HEK293T (cell line): ENCODE data around the gene FKRP.
"Not testable (repeated sequence)": the region's sequence is repeated elsewhere in the genome, so short reads cannot be mapped to it uniquely, and the experiment has no call there.

Experiments
- CTCF ChIA-PET: fragments of 350-600 bp; formaldehyde crosslinking; extraction: SDS; loops from one replicate; lab custom pipeline; 2021; ENCODE audit warnings: antibody characterized with exemption, inconsistent platforms; lab: Yijun Ruan, JAX
- POLR2A ChIA-PET: fragments of 350-600 bp; formaldehyde crosslinking; extraction: SDS; loops from one replicate; lab custom pipeline; 2020; ENCODE audit warnings: antibody characterized with exemption, inconsistent platforms; lab: Yijun Ruan, JAX
- DNase-seq: peaks from one replicate; pipeline ENCODE4 v3.0.0; 2012; ENCODE audit warnings: mixed read lengths; ENCODE audit errors: extremely low spot score
- ARNT ChIP-seq: fragments of 450-650 bp; IDR thresholded peaks from 2 replicates; pipeline ENCODE4 v1.6.1; 2017; ENCODE audit warnings: mild to moderate bottlenecking
- BHLHE40 ChIP-seq: fragments of 450-650 bp; IDR thresholded peaks from 2 replicates; pipeline ENCODE4 v1.6.1; 2016; ENCODE audit warnings: mild to moderate bottlenecking, moderate library complexity, borderline replicate concordance
- CTBP1 ChIP-seq: fragments of 450-650 bp; IDR thresholded peaks from 2 replicates; pipeline ENCODE4 v1.6.1; 2016; ENCODE audit warnings: borderline replicate concordance
- ELF4 ChIP-seq: fragments of 450-650 bp; IDR thresholded peaks from 2 replicates; pipeline ENCODE4 v1.6.1; 2017; ENCODE audit warnings: antibody characterized with exemption
- FOXA1 ChIP-seq: fragments of 450-650 bp; IDR thresholded peaks from 2 replicates; pipeline ENCODE4 v1.6.1; 2016; ENCODE audit warnings: mild to moderate bottlenecking
- FOXK2 ChIP-seq: fragments of 450-650 bp; IDR thresholded peaks from 2 replicates; pipeline ENCODE4 v1.6.1; 2016; ENCODE audit warnings: mild to moderate bottlenecking
- FOXM1 ChIP-seq: fragments of 450-650 bp; IDR thresholded peaks from 2 replicates; pipeline ENCODE4 v1.6.1; 2017; ENCODE audit warnings: mild to moderate bottlenecking, borderline replicate concordance
- HDGF ChIP-seq: fragments of 450-650 bp; IDR thresholded peaks from 2 replicates; pipeline ENCODE4 v1.6.1; 2017; ENCODE audit warnings: antibody characterized with exemption, borderline replicate concordance
- L3MBTL2 ChIP-seq: fragments of 450-650 bp; conservative IDR thresholded peaks from 2 replicates; pipeline ENCODE4 v1.6.1; 2016; ENCODE audit warnings: mild to moderate bottlenecking
- LEF1 ChIP-seq: fragments of 450-650 bp; IDR thresholded peaks from 2 replicates; pipeline ENCODE4 v1.6.1; 2017; ENCODE audit warnings: mild to moderate bottlenecking, borderline replicate concordance
- NFRKB ChIP-seq: fragments of 450-650 bp; IDR thresholded peaks from 2 replicates; pipeline ENCODE4 v1.6.1; 2016; ENCODE audit warnings: mild to moderate bottlenecking, moderate library complexity
- SP1 ChIP-seq: fragments of 450-650 bp; IDR thresholded peaks from 2 replicates; pipeline ENCODE4 v1.6.1; 2017
- SUZ12 ChIP-seq: fragments of 450-650 bp; IDR thresholded peaks from 2 replicates; pipeline ENCODE4 v1.6.1; 2016; ENCODE audit warnings: mild to moderate bottlenecking
- TARDBP ChIP-seq: fragments of 450-650 bp; IDR thresholded peaks from 2 replicates; pipeline ENCODE4 v1.6.1; 2016
- ZNF384 ChIP-seq: fragments of 450-650 bp; IDR thresholded peaks from 2 replicates; pipeline ENCODE4 v1.6.1; 2016
- TF ChIP-seq, protein P1 (sequence below): fragments of 450-650 bp; IDR thresholded peaks from 2 replicates; pipeline ENCODE4 v1.6.1; 2016

Gene FKRP

DNA sequence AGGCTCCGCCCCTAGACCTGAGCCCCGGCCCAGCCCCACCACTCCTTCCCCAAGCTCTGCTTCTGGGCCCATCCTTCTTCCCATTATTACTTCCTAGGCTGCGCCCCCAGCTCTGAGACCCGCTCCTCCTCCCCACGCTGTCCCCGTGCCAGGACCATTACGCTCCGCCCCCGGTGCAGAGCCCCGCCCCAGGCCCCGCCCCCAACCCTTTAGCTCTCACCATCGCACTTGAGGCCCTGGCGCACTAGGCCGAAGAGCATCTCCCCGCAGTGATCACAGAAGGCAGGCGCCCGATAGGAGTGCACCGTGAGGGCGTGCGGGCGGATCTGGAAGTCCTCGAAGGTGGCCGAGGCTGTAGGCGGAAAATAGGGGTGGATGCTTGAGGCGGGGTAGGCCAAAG is 35.2 kb upstream of the FKRP start:
- no peak for TF ChIP-seq SUZ12
- TF ChIP-seq HDGF = no peak
- no peak for TF ChIP-seq ELF4
- no peak for TF ChIP-seq L3MBTL2
- TF ChIP-seq, protein P1, sequence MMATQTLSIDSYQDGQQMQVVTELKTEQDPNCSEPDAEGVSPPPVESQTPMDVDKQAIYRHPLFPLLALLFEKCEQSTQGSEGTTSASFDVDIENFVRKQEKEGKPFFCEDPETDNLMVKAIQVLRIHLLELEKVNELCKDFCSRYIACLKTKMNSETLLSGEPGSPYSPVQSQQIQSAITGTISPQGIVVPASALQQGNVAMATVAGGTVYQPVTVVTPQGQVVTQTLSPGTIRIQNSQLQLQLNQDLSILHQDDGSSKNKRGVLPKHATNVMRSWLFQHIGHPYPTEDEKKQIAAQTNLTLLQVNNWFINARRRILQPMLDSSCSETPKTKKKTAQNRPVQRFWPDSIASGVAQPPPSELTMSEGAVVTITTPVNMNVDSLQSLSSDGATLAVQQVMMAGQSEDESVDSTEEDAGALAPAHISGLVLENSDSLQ = no peak
- no peak for TF ChIP-seq ZNF384
- ChIA-PET POLR2A (no interaction called here), CTCF (interaction anchor here (0.5 kb wide), 1 partner anchor 13 kb away, joined by 4 read pairs; no protein-coding TSS in a partner anchor)
- peak; percentile 45 for DNase-seq

DNA sequence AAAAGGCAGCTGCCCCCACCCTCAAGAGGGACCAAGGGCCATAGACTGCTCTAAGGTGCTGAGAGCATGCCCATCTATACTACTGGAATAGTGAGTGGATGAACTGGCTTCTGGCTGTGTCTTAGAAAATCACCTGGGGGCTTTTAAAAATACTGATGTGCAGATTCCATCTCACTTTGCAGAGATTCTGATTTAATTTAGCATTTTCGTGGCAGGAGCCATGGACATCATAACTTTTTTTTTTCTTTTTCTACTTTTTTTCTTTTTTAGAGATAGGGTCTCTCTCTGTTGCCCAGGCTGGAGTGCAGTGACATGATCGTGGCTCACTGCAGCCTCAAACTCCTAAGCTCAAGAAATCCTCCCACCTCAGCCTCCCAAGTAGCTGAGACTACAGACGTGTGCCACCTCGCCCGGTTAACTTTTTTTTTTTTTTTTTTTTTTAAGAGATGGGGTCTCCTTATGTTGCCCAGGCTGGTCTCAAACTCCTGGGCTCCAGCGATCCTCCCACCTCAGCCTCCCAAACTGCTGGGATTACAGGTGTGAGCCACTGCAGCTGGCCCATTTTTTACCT is 33.0 kb upstream of the FKRP start:
- CTCF ChIA-PET = interaction anchor here (2.0 kb wide), 1 partner anchor 8 kb away, joined by 11 read pairs; no protein-coding TSS in a partner anchor
- DNase-seq, POLR2A ChIA-PET: not testable (repeated sequence)

DNA sequence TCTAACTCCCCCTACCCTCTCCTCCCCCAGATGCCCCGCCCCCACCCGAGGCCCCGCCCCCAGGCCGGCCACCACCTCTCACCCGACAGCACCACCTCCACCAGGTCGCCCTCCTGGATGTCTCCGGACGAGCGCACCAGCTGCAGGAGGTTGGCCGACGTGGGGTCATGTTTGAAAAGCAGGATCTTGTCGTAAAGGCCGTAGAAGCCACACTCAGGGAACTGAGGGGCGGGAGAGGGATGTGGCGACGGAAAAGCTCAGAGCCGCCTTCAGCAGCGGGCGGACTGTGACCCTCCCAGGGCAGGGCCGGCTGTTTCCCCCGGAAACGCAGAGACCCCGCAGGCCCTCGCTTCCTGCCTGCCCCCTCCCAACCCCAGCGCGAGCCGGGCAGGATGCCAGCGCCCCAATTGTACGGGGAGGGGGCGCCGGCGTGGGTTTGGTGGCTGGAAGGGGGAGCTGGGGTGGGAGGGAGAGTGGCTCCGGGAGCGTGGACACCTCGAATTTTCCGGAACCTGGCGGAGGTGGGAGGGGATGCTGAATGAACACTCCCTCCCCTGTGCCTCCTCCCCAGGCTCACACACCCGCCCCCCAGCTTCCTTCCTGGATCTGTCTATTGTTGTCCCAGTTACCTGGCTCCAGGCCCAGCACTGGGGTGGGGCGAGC is 31.9 kb upstream of the FKRP start:
- CTCF ChIA-PET = interaction anchor here (0.6 to 2.0 kb wide), 2 partner anchors 9 to 14 kb away, joined by 3 to 11 read pairs; no protein-coding TSS in a partner anchor

DNA sequence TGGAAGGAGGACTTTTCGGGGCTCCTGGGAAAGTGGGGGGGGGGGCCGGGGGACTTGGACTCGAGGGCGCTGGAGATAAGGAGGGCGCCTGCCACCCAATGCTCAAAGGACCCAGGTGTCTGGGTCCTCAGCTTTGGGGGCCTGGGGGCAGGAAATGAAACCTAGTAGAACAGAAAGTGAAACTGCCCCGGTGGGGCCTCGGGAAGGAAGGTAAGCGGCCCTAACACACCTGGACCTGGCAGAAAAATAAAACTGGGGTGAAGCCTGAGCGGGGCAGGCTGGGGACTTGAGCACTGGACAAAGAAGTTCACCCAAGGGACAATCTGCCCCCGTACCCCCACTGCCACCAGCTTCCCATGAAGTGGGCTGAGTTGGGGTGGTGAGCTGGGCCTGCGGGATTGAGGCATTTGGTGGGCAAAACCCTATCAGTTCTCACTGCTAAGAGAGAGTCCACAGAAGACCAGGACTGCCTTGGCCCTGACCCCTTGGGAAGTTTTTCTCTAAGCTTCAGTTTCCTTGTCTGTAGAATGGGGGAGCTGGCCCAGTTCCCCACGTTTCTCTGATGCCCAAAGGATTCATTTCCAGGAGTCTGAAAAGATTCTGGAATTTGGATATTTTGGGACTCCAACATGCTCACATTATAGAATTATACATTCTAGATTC is 31.3 kb upstream of the FKRP start:
- ChIA-PET POLR2A (interaction anchor here (0.8 kb wide), 1 partner anchor 8 kb away, joined by 3 read pairs; no protein-coding TSS in a partner anchor), CTCF (interaction anchor here (0.6 to 2.0 kb wide), 2 partner anchors 10 to 13 kb away, joined by 3 to 11 read pairs; no protein-coding TSS in a partner anchor)
- TF ChIP-seq HDGF (no peak), ZNF384 (no peak), TARDBP (no peak), ELF4 (no peak)
- DNase-seq = no peak

More for the DNA sequence above, 31.9 kb upstream of the FKRP start:
- DNase-seq = peak; percentile 63
- POLR2A ChIA-PET = interaction anchor here (0.8 kb wide), 1 partner anchor 9 kb away, joined by 3 read pairs; no protein-coding TSS in a partner anchor
- TF ChIP-seq L3MBTL2 (no peak), ARNT (no peak), FOXM1 (no peak), FOXK2 (no peak), SUZ12 (no peak), SP1 (no peak)

DNA sequence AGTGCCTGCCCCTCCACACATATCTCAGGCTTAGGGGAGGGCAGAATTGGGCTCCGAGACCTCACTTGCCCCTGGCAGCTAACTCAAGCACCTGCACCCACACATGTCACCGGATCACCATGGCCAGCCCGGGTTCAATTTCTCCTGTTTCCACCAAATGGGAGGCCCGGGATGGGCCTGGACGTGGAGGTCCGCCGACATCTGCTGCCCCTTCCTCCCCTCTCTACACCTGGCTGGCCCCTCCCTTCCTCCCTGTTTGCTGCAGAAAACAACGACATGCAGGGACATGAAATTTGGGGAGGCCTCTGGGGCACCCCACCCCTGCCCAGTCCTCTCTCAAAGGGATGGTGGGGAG is 30.3 kb upstream of the FKRP start:
- TF ChIP-seq FOXM1 (no peak), HDGF (no peak), ELF4 (no peak), ARNT (no peak), TARDBP (no peak), ZNF384 (no peak), FOXA1 (no peak), BHLHE40 (no peak), L3MBTL2 (no peak), NFRKB (no peak), CTBP1 (no peak), SUZ12 (no peak), SP1 (no peak), LEF1 (no peak)
- TF ChIP-seq, protein P1 = no peak
- POLR2A ChIA-PET = no interaction called here
- CTCF ChIA-PET = interaction anchor here (0.9 kb wide), 1 partner anchor 11 kb away, joined by 4 read pairs; no protein-coding TSS in a partner anchor

DNA sequence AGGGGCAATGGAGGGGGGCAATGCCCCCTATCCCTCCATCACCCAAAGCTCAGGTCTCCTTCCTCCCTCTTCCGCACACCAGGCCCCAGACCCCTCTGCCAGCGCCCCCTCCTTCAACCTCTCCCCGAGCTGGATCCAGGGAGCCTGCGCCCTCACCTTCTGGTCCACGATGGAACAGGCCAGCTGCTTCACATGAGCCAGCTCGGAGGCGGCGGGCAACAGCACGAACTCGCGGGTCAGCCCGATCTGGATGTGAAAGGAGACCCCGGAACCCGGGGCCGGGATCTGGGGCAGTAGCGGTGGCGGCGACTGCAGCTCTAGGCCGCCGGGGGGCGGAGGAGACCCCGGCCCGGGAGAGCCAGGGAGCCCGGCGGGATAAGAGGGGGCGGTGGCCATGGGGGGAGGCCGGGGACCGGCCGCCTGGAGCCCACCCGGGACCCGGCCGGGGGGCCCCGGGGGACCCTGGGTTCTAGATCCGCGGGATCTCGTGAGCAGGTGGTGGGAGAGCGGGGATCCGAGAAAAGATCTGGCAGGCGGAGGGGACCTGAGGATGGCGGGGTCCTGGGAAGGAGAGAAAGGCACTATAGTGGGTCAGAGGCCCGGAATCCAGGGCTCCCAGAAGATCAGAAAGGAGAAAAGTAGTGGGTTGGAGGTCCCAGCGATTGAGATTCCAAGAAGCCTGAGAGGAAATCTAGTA is 29.7 kb upstream of the FKRP start:
- TF ChIP-seq FOXM1 = no peak
- TF ChIP-seq NFRKB = no peak
- TF ChIP-seq ZNF384 = no peak
- no peak for TF ChIP-seq ARNT
- no peak for DNase-seq
- ChIA-PET CTCF (interaction anchor here (0.9 kb wide), 1 partner anchor 12 kb away, joined by 4 read pairs; no protein-coding TSS in a partner anchor), POLR2A (no interaction called here)

More for the DNA sequence above, 30.3 kb upstream of the FKRP start:
- DNase-seq = no peak

DNA sequence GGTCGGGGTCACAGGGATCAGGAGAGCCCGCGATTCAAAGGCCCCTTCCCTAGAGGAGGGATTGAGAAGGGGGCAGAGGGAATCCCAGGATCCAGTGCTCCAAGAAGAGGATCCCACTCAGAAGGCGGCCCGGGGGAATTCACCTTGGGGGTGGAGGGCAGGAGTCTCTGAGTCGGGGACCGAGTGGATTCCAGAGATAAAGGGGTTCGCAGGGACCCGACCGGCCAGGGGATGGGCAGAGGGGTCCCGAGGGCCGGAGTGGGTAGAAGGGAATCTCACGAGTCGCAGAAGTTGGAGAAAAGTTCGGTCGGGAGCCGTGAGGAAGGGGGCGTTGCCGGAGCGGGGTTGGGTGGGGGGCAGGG is 29.2 kb upstream of the FKRP start:
- DNase-seq = no peak
- ChIA-PET POLR2A (no interaction called here), CTCF (interaction anchor here (0.5 kb wide), 1 partner anchor 94 kb away, joined by 3 read pairs; no protein-coding TSS in a partner anchor)
- TF ChIP-seq SUZ12 = no peak
- no peak for TF ChIP-seq BHLHE40
- no peak for TF ChIP-seq NFRKB
- TF ChIP-seq ZNF384 = no peak
- no peak for TF ChIP-seq TARDBP
- TF ChIP-seq ARNT = no peak
- TF ChIP-seq L3MBTL2 = no peak
- TF ChIP-seq FOXM1 = no peak
- TF ChIP-seq SP1 = no peak
- no peak for TF ChIP-seq HDGF
- TF ChIP-seq LEF1 = no peak
- TF ChIP-seq FOXA1 = no peak
- TF ChIP-seq CTBP1 = no peak
- TF ChIP-seq FOXK2 = no peak
